ENCODE measurements around the gene KLRC3. TPM values are rescaled to one million over a fixed set of nuclear protein-coding genes. Genes with fewer than 3 reads are reported as not detected.
"Not testable (repeated sequence)": the region's sequence is repeated elsewhere in the genome, so short reads cannot be mapped to it uniquely, and the experiment has no call there.

Gene KLRC3
- total RNA-seq, 3 donors from 2014 or later (not counting 1 experiment from before 2014, with no cell fraction given), result 10.7 to 69.1 (median 49.8) TPM

DNA sequence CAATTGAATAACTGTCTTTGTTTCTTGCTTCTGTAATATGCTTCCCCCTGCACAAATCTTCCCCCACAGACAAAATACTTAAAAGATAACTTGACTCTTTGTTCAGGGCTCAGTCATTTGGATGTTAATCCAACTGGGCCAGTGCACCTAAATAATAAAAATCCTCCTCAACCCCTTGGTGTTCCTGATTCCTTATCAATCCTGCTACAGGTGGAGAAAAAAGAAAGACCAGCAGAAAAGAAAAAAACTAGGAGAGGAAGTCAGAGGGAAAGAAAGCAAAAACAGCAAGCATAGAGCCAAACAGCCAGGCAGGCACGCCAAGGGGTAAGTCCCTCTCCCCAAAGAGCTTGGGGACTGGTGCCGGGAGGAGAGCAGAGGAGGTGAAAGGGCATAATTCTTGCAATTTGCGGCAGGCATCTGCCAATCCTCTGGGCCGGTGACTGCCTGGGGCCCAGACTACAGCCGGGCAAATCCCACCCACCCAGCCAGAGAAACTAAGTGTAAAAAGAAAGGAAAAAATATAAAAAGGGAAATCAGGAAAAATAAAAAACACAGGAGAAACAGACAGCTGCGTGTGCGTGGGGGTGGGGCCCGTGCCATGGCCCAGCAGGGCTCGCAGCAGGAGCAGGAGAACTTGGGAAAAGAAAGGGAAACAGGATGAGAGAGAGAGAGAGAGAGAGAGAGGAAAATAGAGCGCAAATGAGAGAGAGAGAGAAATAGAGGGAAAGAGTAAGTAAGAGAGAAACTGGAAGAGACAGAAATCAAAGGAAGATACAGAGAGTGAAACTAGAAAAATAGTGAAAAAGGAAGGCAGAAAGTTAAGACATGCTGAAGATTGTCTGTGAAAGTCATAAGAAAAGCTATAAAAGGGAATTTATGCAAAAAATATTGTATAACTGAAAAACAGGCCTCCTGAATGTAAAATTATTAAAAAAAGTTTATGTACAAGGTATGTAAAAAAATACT lies 51.9 kb downstream of the KLRC3 start:
- Histone ChIP-seq H3K27me3 (ENCODE audit: control insufficient read depth, insufficient read depth, low read length) (no peaks in the 10 kb centered on the region), H3K4me3 (ENCODE audit: low read length) (no peak overlapping the region), H3K36me3 (ENCODE audit: control insufficient read depth, insufficient read depth, low read length) (peaks cover 54% of the 10 kb centered on the region), H3K4me1 (ENCODE audit: control insufficient read depth, insufficient read depth, low read length) (peaks cover 68% of the 10 kb centered on the region), H3K27ac (ENCODE audit: low read length) (no peak overlapping the region), H3K9me3 (ENCODE audit: control insufficient read depth, insufficient read depth, low read length) (no peaks in the 10 kb centered on the region)
- intact Hi-C loops (cut with micrococcal nuclease), result loop anchor here (5.0 kb wide), 3 partner anchors 61 to 384 kb away; partner anchors contain the start of gene KLRD1
- ATAC-seq (no peak), DNase-seq (no peak)
- peaks cover 50% of the 10 kb centered on the region for H3K36me3 Mint-ChIP-seq
- H3K4me3 Mint-ChIP-seq, result peak overlapping the region; percentile 71
- peak overlapping the region in 1 of 2 donors; percentile 79 for H3K27ac Mint-ChIP-seq
- H3K9me3 Mint-ChIP-seq, result peaks cover 0 to 2% of the 10 kb centered on the region in 2 donors
- TF ChIP-seq, protein P1, sequence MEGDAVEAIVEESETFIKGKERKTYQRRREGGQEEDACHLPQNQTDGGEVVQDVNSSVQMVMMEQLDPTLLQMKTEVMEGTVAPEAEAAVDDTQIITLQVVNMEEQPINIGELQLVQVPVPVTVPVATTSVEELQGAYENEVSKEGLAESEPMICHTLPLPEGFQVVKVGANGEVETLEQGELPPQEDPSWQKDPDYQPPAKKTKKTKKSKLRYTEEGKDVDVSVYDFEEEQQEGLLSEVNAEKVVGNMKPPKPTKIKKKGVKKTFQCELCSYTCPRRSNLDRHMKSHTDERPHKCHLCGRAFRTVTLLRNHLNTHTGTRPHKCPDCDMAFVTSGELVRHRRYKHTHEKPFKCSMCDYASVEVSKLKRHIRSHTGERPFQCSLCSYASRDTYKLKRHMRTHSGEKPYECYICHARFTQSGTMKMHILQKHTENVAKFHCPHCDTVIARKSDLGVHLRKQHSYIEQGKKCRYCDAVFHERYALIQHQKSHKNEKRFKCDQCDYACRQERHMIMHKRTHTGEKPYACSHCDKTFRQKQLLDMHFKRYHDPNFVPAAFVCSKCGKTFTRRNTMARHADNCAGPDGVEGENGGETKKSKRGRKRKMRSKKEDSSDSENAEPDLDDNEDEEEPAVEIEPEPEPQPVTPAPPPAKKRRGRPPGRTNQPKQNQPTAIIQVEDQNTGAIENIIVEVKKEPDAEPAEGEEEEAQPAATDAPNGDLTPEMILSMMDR (IDR thresholded peaks at IDR 0.05), result no peak
- 91% methylated on average over 9 of the region's 10 CpGs for WGBS (ENCODE audit: insufficient coverage)
- H3K4me1 Mint-ChIP-seq, result peaks cover 38 to 56% of the 10 kb centered on the region in 2 donors
- no peaks in the 10 kb centered on the region for H3K27me3 Mint-ChIP-seq (ENCODE audit: low read depth in 2 of 2)

DNA sequence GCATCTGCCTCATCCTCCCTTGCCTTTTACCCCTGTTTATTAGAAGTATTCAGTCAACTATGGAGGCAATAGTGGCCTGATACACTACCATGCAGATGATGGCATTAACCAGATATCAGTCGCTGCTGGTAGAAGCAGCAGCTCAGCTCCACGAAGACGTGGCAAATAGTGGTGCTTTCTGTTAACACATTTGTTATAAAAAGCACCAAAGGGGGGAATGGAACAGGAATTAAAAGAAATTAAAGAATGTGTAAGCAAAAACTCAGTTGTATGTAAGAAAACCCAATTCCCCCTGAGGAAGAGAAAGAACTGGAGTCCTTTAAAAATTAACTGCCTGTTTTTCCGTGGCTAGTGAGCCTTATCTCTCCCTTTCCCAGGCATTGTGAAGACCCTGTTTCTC lies 52.7 kb downstream of the KLRC3 start:
- H3K27ac Mint-ChIP-seq, result peak overlapping the region in 1 of 2 donors; percentile 79

DNA sequence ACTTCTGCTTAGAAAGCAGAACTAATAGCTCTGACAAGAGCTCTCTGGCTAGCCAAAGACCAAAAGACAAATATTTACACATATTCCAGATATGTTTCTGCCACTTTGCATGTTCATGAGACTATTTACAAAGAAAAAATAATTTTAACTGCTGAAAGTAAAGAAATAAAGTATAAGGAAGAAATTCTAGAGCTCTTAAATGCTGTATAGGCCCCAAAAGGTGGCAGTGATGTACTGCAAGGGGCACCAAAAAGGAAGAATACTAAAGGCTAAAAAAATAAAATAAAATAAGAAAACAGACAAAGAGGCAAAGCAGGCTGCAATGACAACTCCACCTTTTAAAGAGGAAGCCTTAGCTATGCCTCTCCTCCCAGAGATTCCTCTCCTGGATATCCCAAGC lies 53.5 kb downstream of the KLRC3 start:
- H3K36me3 Mint-ChIP-seq, result peaks cover 39% of the 10 kb centered on the region
- ATAC-seq (peak in 2 of 3 donors; percentile 16 to 20), DNase-seq (peak in 1 of 2 donors; percentile 62)
- H3K27me3 Mint-ChIP-seq (ENCODE audit: low read depth in 2 of 2), result no peaks in the 10 kb centered on the region
- H3K9me3 ChIP-seq (ENCODE audit: control insufficient read depth, insufficient read depth, low read length), result no peaks in the 10 kb centered on the region
- peaks cover 24 to 41% of the 10 kb centered on the region in 2 donors for H3K4me1 Mint-ChIP-seq
- peak overlapping the region; percentile 57 for H3K4me3 Mint-ChIP-seq
- peaks cover 0 to 2% of the 10 kb centered on the region in 2 donors for H3K9me3 Mint-ChIP-seq
- no peaks in the 10 kb centered on the region for H3K27me3 ChIP-seq (ENCODE audit: control insufficient read depth, insufficient read depth, low read length)
- H3K4me1 ChIP-seq (ENCODE audit: control insufficient read depth, insufficient read depth, low read length), result peaks cover 69% of the 10 kb centered on the region
- H3K27ac ChIP-seq (ENCODE audit: low read length), result peak overlapping the region; percentile 83
- no peak overlapping the region for H3K4me3 ChIP-seq (ENCODE audit: low read length)
- TF ChIP-seq, protein P1 (IDR thresholded peaks at IDR 0.05), result peak; percentile 28
- peaks cover 37% of the 10 kb centered on the region for H3K36me3 ChIP-seq (ENCODE audit: control insufficient read depth, insufficient read depth, low read length)
- H3K27ac Mint-ChIP-seq, result no peak overlapping the region
- intact Hi-C loops (cut with micrococcal nuclease), result loop anchor here (2.0 to 5.0 kb wide), 4 partner anchors 16 to 385 kb away; partner anchors contain the start of gene KLRD1

More for the DNA sequence above, 52.7 kb downstream of the KLRC3 start:
- H3K4me3 Mint-ChIP-seq, result peak overlapping the region; percentile 71
- intact Hi-C loops (cut with micrococcal nuclease), result loop anchor here (2.0 to 5.0 kb wide), 4 partner anchors 15 to 385 kb away; partner anchors contain the start of gene KLRD1
- DNase-seq; H3K4me3 ChIP-seq (ENCODE audit: low read length); H3K27ac ChIP-seq (ENCODE audit: low read length); H3K9me3 ChIP-seq (ENCODE audit: control insufficient read depth, insufficient read depth, low read length); H3K27me3 Mint-ChIP-seq (ENCODE audit: low read depth in 2 of 2); H3K27me3 ChIP-seq (ENCODE audit: control insufficient read depth, insufficient read depth, low read length); ATAC-seq; H3K9me3 Mint-ChIP-seq: not testable (repeated sequence)
- peaks cover 46% of the 10 kb centered on the region for H3K36me3 ChIP-seq (ENCODE audit: control insufficient read depth, insufficient read depth, low read length)
- peaks cover 46% of the 10 kb centered on the region for H3K36me3 Mint-ChIP-seq
- peaks cover 33 to 50% of the 10 kb centered on the region in 2 donors for H3K4me1 Mint-ChIP-seq
- 78% methylated on average over 3 of the region's 4 CpGs for WGBS (ENCODE audit: insufficient coverage)
- H3K4me1 ChIP-seq (ENCODE audit: control insufficient read depth, insufficient read depth, low read length), result peaks cover 72% of the 10 kb centered on the region
